A549 treated with Mapracorat at 1 μM for 4 hours (cell line): ENCODE measurements around the gene KRT2. TPM values are rescaled to one million over a fixed set of nuclear protein-coding genes. Genes with fewer than 3 reads are reported as not detected.

Experiments
- total RNA-seq: library from RNA; stranded (reverse); fragments of 200-300 nt; extraction: Qiagen RNA extraction; gene quantifications from 5 replicates; pipeline ENCODE4 v1.2.3, GENCODE V29; 2022

Gene KRT2
- total RNA-seq: not detected in 5 replicates

DNA sequence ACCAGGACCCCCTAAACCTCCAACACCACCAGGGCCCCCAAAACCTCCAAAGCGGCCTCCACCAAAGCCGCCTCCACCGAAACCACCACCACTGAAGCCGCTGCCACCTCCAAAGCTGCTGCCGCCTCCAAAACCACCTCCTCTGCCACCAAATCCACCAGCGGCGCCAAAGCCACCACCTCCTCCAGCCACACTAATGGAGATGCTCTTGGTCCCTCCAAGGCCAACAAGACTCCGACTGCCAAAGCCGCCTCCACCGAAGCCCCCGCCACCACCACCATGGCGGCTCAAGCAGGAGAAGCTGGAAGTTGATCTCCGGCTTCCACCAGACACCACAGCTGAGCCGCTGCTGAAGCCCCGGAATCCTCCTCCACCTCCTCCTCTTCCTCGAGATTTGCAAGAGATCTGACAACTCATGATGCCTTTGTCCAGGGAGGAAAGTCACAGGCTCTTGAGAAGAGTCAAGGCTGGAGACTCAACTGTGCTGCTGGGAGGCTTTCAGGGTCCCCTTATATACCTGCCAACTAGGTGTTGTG, at the start of gene KRT2:
TSS of gene KRT2 (minus strand) at position 486 of the 536 bp plus-strand sequence. CDS start at position 417, 69 bp downstream.

DNA sequence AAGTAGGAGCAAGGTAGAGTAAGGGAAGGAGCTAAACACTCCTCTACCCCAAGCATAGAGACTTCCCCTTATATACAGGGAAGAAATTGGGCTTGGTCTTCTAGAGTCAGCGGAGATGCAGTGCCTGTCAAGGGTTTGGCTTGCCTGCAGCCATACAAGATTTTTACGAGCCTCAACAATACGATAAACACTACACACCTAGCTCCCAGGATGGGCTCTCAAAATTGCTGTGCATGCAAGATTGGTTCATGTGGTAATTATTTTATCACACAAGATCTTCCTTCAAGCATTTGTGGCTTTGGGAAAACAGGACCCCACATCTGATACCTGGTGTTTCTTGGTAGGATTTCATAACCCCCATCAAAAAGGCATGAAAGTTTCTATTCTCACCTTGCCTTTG, 28.4 kb upstream of the KRT2 start, which contains the start of gene KRT1:
TSS of gene KRT1 (minus strand) at position 45 of the 400 bp plus-strand sequence. CDS start 59 bp downstream, outside the sequence.

DNA sequence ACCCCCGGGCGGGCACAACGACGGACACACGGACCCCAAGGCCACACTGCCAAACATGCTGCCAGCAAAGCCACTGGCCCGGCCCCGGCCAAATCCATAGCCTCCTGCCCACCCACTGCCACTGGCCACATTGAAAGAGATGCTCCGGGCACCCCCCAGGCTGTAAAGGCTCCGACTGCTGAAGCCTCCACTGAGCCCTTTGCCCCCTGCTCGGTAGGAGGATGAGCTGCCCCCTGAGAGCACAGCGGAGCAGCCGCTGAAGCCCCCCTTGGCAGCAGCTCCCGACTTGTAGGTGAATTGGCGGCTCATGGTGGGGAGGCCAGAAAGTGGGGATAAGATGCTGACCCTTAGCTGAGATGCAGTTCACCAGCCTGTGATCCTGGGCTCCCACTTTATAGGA, 33.8 kb downstream of the KRT2 start, which contains the start of gene KRT73:
TSS of gene KRT73 (minus strand) at position 344 of the 400 bp plus-strand sequence. CDS start at position 309, 35 bp downstream.

DNA sequence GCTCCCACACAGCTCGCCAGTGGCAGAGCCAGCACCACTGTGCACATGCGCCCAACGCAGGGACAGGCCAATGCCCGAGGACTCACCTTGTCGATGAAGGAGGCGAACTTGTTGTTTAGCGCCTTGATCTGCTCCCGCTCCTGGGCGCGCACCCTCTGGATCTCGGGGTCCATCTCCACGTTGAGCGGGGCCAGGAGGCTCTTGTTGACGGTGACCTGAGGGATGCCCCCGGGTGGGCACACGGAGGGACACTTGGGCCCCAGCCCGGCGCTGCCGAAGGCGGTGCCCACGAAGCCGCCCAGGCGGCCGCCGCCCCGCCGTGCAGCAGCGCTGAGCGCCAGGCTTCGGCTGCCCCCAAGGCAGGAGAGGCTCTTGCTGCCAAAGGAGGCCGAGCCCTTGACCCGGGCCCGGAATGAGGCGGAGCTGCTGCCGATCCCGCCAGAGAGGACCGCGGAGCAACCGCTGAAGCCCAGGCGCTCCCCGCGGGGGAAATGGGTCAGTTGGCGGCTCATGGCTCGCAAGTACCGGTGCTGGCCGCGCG, 51.0 kb downstream of the KRT2 start, which contains the start of gene KRT72:
TSS of gene KRT72 (minus strand) at position 523 of the 541 bp plus-strand sequence. CDS start at position 512, 11 bp downstream.

Other genes with a start within 250 kb of the KRT2 start
- gene KRT82, start 245.9 kb downstream of the KRT2 start, total RNA-seq: not detected in 5 replicates
- gene KRT75, start 217.8 kb downstream of the KRT2 start, total RNA-seq: 0.07 to 0.14 TPM (median 0.10 TPM) in 4 of 5 replicates, not detected in the other
- gene KRT6B, start 200.1 kb downstream of the KRT2 start, total RNA-seq: 0.07 TPM in 1 of 5 replicates, not detected in the others
- not detected in 5 replicates for gene KRT6C, start 178.4 kb downstream of the KRT2 start, total RNA-seq
- gene KRT6A, start 159.0 kb downstream of the KRT2 start, total RNA-seq: 8.1 to 10.8 TPM (median 8.4 TPM) in 5 replicates
- gene KRT5, start 131.8 kb downstream of the KRT2 start, total RNA-seq: 0.26 to 0.79 TPM (median 0.62 TPM) in 5 replicates
- not detected in 5 replicates for gene KRT71, start 99.1 kb downstream of the KRT2 start, total RNA-seq
- not detected in 5 replicates for gene KRT74, start 78.4 kb downstream of the KRT2 start, total RNA-seq
- not detected in 5 replicates for gene KRT72, start 50.7 kb downstream of the KRT2 start, total RNA-seq
- gene KRT73, start 33.7 kb downstream of the KRT2 start, total RNA-seq: 0.06 TPM in 1 of 5 replicates, not detected in the others
- not detected in 5 replicates for gene KRT1, start 28.2 kb upstream of the KRT2 start, total RNA-seq
- gene KRT77, start 51.3 kb upstream of the KRT2 start, total RNA-seq: not detected in 5 replicates
- gene KRT76, start 125.1 kb upstream of the KRT2 start, total RNA-seq: not detected in 5 replicates
- 0.06 to 0.11 TPM in 2 of 5 replicates, not detected in the others for gene KRT3, start 143.9 kb upstream of the KRT2 start, total RNA-seq
- gene KRT4, start 161.9 kb upstream of the KRT2 start, total RNA-seq: 2.1 to 4.0 TPM (median 3.4 TPM) in 5 replicates
- 0.08 to 0.10 TPM in 2 of 5 replicates, not detected in the others for gene KRT79, start 182.1 kb upstream of the KRT2 start, total RNA-seq
- 0.10 to 0.31 TPM (median 0.15 TPM) in 3 of 5 replicates, not detected in the others for gene KRT78, start 196.8 kb upstream of the KRT2 start, total RNA-seq